HPDE6-E6E7 (cell line): Measurements from ENCODE around the gene LCNL1.

Source experiments
- DNase-seq: peaks from one replicate; pipeline ENCODE4 v3.0.0; 2011; ENCODE audit warnings: missing footprints; ENCODE audit errors: extremely low spot score

The LCNL1 gene

DNA sequence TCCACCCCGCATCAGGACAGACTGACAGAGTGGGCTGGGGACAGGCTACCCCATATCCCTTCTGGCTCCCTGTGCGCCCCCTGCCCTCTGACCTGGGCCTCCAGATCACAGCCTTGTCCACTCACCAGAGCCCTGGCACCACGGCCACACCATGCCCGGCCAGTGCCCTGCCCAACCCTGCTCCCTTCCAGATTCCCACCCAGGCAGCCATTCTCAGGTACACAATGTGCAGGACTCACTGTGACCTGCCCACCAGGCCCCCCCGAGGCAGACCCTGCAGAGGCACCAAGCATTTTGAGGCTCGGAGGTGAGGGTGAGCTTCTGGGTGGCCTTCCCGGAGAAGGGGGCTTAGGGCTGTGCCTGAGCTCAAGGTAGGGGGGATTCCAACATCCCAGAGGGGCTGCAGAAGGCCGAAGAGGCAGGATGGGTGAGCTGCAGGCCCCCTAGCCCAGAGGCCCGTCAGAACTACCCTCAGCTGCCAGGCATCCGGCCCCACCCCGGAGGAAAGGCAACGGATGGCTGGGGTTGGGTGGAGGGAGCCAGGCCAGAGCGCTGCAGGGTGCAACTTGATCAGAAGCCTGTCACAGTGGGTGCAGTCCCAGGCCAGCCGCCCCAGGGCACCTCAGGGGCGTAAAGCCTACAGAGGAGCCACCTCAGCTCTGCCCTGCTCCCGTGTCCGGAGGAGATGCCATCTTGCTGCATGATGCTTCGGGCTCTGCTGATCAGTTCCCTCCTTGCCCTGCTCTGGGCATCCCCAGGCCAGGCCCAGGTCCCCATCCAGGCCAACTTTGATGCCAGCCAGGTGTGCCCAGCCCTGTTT is at the start of gene LCNL1:
TSS of gene LCNL1 (plus strand) at position 762 of the 820 bp plus-strand sequence. CDS start 594 bp downstream, outside the sequence.
- DNase-seq = no peak

DNA sequence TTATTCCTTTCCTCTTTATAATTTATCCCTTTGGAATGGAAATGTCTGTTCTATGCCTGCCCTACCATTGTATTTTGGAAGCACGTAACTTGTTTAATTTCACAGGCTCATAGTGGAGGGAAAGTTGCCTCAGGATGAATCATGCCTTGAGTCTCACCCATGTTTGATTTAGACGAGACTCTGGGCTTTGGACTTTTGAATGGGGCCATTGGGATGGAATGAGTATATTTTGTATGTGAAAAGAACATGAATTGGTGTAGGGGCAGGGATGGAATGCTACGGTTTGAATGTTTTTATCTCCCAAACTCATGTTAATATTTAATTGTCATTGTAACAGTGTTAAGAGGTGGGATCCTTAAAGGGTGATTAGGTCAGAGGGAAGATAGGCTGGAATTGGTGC is 48.5 kb upstream of the LCNL1 start:
- no peak for DNase-seq

DNA sequence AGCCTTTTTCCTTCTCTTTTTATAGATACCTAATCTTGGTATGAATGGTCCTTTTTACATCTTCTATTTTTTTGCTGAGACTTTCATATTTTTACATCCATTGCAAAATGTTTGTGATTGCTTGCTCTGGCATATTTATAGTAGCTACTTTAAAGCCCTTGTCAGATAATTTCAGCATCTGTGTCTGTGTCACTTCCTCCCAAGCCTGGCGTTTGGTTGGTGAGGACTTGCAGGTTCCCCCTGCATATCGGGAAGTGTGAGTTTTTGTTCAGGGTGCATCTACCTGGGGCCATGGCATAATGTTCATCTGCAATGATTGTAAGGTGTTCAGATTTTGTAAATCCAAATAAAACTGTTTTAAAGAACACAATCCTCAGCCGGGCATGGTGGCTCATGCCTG is 47.1 kb upstream of the LCNL1 start:
- DNase-seq = no peak

DNA sequence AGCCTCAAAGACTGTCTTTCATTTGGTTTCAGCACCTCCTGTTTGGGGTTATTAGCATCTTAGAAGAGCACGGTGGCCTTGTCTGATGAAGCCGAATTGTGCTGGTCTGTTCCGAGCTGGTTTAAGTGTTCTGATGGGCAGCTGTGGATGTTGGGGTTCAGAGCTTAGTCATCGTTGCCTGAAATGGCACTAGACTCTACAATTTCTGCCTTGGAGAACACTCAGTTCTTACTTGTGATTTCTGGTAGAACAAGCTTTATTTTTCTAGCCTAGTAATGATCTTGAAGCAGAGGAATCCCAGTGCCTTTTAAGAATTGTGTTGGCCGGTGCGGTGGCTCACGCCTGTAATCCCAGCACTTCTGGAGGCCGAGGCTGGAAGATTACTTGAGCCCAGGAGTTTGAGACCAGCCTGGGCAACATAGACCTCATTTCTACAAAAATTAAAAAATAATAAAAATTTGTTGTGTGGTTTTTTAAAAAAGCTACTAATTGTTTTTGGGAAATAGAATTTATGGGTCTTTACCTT is 46.1 kb upstream of the LCNL1 start:
- DNase-seq = no peak

DNA sequence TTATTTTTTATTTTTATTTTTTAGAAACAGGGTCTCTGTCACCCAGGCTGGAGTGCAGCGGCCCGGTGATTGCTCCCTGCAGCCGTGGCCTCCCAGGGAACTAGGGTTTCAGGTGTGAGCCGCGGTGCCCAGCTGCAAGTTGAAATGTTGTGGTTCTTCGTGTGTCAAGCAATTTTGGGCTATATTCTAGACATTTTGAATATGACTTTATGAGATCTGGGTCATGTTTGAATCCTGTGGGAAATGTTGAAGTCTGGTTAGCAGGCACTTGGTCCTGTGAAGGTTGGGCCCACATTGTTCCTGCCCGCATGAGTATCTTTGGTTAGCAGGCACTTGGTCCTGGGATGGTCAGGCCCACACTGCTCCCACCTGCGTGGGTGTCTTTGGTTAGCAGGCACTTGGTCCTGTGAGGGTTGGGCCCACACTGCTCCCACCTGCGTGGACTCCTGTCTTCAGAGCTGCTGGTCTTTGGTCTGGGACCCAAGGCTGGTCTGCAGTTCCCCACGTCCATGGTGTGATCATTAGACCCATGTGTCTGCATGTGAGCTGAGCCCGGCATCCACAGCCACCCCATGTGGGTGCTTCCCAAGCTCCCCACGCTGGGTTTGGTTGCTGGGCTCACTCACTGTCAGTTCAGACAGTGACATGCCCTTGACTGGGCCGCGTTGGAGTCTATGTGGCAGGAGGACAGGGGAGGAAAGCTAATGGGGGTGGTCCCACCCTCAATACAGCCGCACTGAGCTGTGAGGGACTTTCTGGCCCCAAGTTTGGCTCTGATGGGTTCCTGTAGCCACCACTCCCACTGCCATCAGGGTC is 45.4 kb upstream of the LCNL1 start:
- no peak for DNase-seq

DNA sequence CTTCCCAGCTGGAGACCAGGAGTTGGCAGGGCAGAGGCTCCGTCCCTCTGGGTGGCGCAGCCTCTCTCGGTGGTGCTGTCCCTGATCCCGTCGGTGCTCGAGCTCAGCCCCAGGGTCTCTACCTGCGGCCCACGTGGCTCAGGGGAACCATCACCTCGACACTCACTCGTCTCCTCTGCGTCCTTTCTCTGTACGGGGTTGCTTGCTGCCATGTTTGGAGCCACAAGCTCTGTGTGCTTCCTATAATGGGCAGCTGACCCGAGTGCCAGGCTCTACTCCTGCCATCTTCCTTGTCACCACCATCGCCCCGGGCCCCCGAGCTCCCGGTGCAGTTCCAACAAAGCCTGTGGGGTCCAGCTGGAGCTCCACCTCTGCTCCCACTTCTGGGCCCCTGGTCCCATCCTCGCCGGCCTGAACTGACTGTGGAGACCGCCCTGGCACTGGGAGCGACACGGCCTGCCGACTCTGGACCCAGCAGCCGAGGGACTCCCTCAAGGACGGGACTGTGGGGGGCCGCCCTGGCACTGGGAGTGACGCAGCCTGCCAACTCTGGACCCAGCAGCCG is 43.3 kb upstream of the LCNL1 start:
- DNase-seq = no peak

DNA sequence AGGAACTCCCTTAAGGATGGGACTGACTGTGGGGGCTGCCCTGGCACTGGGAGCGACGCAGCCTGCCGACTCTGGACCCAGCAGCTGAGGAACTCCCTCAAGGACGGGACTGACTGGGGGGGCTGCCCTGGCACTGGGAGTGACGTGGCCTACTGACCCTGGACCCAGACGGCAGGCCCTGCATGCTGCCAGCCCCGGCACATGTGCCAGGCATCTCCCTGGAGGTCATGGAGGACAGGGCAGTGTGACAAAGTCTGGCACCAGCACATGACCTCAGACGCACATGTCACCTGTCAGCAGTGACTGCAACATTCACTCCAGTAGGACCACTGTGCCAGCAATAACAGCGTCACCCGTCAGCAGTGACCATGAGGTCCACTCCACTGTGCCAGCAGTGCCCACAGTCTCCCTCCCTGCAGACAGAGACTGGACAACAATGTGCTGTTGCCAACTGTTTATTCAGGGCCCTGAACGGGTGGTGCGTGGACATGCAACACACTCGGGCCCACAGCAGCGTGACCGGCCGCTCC is 42.7 kb upstream of the LCNL1 start:
- no peak for DNase-seq

DNA sequence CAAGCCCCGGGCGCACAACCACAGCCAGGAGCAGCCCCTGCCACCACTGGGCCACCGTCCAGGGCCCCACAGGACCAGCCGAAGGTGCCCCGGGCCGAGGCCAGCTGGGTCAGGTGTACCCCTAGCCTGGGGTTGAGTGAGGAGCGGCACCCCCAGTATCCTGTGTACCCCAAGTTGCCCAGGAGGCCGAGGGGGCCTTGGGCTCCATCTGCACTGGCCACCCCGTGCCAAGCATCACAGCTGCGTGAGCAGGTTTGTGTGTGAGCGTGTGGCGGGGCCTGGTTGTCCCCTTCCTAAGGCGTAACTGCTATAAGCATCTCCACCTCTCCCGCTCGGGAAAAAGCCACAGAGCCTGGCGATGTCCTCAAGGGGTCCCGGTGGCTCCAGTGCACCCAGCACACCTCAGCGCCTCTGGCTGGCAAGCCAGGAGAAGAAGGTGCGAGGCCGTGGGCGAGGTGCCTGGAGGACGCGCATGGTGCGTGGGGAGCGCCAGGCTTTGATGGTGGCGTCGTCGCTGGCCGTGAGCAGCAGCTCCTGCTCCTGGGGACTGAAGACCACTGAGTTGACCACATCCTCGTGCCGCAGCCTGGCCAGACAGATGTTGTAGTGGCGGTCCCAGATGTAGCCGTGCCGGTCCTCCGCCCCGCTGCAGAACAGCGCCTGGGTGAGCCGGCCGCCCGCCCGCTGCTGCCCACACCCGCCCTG is 42.1 kb upstream of the LCNL1 start:
- no peak for DNase-seq

DNA sequence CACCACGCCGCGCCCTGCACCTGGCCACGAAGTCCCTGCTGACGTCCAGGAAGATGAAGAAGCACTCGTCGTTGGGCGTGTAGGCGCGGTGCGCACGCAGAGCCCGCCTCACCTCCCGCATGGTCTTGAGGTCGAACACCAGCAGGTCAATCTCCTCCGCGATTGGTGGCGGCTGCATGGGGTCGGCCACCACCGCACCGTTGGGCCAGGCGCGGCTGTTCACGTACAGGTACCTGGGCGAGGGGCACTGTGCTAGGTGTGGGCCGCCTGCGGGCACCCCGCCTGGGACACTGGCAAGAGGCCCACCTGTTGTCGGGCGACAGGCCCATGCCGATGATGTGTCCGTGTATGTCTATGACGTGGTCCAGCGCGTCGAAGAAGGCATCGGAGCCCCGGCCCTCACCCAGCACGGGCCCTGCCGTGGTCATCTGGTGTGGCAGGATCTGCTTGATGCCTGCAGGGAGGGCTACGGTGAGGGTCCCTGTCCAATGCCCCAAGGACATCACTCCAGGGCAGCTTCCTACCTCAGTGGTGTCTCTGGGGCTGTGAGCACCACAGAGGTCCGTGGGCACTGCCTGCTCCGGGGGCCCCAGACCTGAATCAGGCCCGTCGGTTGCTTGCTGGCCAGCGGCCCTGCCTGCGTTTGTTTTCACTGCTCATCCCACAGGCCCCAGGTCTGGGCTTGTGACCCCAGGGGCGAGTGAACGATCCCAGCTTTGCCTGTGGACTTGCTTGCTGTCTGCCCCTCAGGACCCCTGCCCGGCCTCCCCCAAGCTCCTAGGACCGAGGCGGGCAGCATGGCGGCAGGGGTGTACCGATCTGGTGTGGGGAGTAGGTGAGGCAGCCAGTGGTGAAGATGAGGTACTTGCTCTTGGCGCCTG is 41.3 kb upstream of the LCNL1 start:
- DNase-seq = no peak

DNA sequence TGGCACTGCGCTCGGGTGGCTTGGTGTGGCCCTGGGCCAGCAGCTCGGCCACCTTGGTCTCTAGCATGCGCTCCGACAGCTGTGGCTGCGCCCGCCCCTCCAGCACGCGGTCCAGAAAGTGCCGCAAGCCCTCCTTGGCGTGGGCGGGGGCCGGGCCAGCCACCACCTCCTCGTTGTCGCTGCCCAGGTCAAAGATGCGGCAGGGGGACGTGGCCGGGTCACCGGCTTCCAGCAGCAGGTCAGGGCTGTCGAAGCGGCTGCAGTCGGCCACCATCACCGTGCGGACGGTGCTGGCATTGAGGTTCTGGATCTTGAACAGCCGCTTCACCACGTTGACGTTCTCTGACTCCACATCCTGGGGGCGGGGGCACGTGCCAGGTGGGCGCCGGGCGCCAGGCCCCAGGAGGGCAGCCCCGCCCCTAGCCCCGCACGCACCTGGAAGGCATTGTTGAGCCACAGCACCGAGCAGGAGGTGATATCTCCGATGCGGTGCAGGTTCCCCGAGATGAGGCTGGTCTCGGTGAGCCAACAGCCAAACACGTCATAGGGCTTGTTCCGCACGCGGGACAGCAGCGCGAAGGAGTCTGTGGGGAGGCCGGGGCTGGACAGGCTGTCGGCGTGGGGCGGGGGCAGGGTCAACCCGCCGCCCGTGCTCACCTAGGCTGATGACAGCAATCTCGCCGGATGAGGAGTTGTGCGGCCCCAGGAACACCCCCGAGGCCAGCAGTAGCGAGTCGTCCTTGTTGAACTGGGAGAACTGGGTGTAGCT is 40.5 kb upstream of the LCNL1 start:
- DNase-seq = no peak

DNA sequence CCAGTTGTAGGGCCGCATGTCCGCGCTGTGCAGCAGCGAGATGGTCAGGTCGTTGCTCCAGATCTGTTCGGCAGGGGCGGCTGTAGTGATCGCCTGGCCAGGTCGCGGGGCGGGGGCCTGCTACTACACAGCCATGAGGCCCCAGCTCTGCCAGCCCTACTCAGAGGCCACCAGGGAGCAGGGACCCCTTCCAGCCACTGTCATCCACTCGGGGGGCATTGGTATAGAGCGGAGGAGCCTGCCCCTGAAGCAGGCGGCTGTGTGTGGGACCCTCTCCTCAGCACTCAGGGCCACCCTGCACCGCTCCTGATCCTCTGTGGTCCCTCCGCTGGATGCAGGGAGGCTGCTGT is 39.9 kb upstream of the LCNL1 start:
- DNase-seq = no peak

DNA sequence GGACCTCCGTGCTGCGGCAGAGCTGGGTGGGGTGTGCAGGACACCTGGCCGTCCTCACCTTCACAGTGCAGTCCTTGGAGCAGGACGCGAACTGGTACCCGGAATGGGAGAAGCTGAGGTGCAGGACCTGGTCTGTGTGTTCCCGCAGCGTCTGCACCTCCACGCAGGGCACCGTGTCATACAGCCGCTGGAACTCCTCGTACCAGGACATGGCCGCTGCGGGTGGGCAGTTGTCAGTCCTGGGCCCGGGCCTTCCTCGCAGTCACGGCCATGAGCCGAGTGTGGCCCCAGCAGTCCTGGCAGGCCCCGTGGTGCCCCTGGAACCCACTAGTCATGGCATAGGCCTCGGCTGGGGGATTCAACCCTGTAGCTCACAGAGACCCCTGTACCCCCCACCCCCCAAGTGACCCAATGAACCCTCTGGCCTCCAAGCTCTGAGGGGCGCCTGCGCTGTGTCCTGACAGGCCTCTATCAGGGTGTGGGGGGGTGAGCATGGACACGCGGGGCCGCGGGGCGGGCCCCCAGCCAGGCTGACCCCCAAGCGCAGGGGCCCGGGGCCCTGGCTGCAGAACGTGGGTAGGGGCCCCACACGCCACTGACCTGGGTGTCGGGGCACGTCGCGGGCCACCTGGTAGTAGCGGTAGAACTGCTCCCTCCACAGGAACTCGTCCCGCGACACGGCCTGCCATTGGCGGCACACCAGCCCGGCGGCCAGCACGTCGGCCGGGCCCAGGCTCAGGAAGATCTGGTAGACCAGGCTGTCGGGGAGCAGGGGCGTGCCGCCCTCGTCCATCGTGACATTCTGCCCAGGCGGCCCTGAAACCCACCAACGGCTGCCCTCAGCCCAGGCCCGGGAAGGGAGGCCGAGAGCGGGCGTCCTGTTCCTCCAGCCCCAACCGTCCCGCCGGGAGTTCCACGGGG is 39.2 kb upstream of the LCNL1 start:
- no peak for DNase-seq

DNA sequence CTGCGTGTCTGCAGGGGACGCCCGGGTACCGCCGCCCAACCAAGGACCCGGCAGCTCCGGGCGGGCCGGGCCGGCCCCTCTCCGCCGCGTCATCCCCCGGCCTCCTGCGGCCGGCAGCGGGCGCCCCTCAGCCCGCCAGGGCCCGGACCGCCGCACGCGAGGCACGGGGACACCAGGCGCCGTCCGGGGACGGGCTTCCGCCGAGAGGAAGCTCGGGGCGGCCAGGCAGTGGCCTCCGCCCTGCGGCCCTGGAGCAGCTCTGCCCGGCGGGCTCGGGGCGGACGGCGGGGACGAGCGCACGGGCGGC is 38.6 kb upstream of the LCNL1 start:
- DNase-seq = peak; percentile 58

DNA sequence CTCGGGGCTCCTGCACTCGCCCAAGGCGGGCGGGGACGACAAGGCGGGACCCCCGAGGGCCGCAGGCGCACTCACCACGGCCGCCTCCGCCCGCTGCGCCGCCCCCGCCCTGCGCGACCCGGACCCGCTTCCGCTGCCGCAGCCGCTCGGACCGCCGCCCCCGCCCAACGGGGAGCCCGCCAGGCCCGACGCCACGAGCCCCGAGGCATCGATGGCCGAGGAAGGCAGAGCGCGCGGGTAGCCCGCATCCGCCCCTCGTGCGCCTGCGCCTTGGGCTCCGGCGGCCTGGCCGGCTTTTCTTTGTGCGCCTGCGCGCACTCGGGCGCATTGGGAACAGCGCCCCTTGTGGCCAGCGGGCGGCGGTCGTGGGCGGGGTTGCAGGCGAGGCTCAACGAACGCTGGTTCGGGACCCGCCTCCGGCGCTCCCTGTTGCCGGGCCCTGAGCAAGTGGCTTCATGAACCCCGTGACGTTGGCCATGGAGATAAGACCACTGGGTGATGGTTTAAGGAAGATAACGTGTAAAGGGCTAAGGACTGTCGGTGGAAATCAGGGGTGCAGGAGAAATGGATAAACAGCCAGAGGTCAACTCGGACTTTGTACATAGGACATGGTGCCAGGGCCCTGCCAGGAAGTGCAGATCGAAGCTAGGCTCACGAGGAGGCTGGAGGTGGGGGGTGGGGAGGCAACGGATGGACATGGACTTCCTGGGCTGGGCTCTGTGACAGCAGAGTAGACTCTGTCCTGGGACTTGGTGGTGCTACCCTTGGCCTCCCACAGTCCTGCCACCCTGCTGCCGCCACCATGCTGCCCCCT is 38.1 kb upstream of the LCNL1 start, which contains the start of the genes C8G and FBXW5:
TSS of gene C8G (plus strand) at position 725 of the 814 bp plus-strand sequence. CDS start at position 803, 78 bp downstream.
TSS of gene FBXW5 (minus strand) at position 220 of the 814 bp plus-strand sequence. CDS start 655 bp downstream, outside the sequence.
- peak; percentile 97 for DNase-seq

DNA sequence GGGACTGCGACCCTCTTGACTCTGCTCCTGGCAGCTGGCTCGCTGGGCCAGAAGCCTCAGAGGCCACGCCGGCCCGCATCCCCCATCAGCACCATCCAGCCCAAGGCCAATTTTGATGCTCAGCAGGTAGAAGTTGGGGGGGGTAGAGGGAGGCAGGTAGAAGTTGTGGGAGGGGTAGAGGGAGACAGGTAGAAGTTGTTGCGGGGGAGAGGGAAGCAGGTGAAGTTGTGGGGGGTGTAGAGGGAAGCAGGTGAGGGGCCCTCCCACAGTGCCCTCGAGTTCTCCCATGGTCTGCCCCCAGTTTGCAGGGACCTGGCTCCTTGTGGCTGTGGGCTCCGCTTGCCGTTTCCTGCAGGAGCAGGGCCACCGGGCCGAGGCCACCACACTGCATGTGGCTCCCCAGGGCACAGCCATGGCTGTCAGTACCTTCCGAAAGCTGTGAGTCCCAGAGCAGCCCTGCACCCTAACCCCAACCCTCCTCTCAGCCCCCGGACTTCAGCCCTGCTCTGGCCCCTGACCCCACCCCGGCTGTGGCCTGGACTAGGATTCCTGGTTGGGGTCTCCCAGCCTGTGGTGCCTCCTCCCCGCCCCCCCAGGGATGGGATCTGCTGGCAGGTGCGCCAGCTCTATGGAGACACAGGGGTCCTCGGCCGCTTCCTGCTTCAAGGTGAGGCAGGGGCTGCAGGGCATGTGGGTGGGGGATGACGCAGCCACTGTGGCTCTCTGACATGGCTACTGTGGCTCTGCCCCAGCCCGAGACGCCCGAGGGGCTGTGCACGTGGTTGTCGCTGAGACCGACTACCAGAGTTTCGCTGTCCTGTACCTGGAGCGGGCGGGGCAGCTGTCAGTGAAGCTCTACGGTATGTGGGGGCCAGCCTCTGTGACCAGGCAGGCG is 37.2 kb upstream of the LCNL1 start:
- no peak for DNase-seq

DNA sequence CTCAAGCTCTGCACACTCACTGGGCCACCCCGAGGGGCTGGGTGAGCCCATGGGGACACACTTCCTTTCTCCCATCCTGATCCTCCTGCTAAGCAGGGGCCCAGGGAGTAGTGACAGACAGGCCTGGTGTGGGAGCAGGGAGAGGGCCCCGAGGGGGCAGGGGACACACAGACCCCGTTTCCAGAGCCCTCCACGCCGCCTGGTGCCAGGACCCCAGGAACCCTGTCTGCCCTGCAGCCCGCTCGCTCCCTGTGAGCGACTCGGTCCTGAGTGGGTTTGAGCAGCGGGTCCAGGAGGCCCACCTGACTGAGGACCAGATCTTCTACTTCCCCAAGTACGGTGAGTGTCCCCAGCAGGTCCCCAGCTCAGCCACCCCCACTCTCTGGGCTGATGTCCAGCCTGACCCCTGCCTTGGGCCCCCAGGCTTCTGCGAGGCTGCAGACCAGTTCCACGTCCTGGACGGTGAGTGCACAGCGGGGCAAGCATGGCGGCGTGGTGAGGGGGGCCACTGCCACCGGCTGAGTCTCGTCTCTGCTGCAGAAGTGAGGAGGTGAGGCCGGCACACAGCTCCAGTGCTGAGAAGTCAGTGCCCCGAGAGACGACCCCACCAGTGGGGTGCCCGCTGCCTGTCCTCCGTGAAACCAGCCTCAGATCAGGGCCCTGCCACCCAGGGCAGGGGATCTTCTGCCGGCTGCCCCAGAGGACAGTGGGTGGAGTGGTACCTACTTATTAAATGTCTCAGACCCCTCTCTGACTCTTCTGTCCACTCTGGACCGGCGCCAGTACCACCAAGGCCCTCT is 36.4 kb upstream of the LCNL1 start:
- DNase-seq = no peak
